DOHH2 (cell line): ENCODE measurements around the gene TM7SF3.

Experiments used
- H3F3A ChIP-seq: fragments of 200-600 bp; sonication (generic), shearing (Covaris generic); 2 replicates; pipeline ENCODE4 v1.6.0; 2016; ENCODE audit warnings: antibody characterized with exemption, mild to moderate bottlenecking; ENCODE audit not compliant: control insufficient read depth, insufficient read depth
- H3K27ac ChIP-seq: fragments of 200-600 bp; sonication (generic); 2 replicates; pipeline ENCODE4 v1.5.1; 2014; ENCODE audit warnings: low read depth, mild to moderate bottlenecking, low read length, moderate library complexity
- H3K27me3 ChIP-seq: fragments of 200-600 bp; sonication (generic); 2 replicates; pipeline ENCODE4 v1.6.1; 2014; ENCODE audit warnings: mild to moderate bottlenecking, low read length, mixed read lengths; ENCODE audit not compliant: control insufficient read depth
- H3K36me3 ChIP-seq: fragments of 200-600 bp; sonication (generic); 2 replicates; pipeline ENCODE4 v1.6.1; 2014; ENCODE audit warnings: mild to moderate bottlenecking, low read length, moderate library complexity, mixed read lengths; ENCODE audit not compliant: control insufficient read depth
- H3K4me1 ChIP-seq: fragments of 200-600 bp; sonication (generic); 2 replicates; pipeline ENCODE4 v1.6.1; 2014; ENCODE audit warnings: mild to moderate bottlenecking, low read length, mixed read lengths; ENCODE audit not compliant: control insufficient read depth
- H3K4me2 ChIP-seq: fragments of 200-600 bp; sonication (generic); 2 replicates; pipeline ENCODE4 v1.6.0; 2014; ENCODE audit warnings: mild to moderate bottlenecking, low read length, moderate library complexity
- H3K4me3 ChIP-seq: fragments of 200-600 bp; sonication (generic); 2 replicates; pipeline ENCODE4 v1.5.1; 2014; ENCODE audit warnings: mild to moderate bottlenecking, low read length, mixed read lengths
- H3K79me2 ChIP-seq: fragments of 200-600 bp; sonication (generic); 2 replicates; pipeline ENCODE4 v1.6.1; 2014; ENCODE audit warnings: mild to moderate bottlenecking, low read length, mixed read lengths; ENCODE audit not compliant: control insufficient read depth
- H3K9me2 ChIP-seq: fragments of 200-600 bp; sonication (generic); replicated peaks from 2 replicates; pipeline ENCODE4 v1.6.1; 2014; ENCODE audit warnings: mild to moderate bottlenecking, low read length, mixed read lengths; ENCODE audit not compliant: control insufficient read depth
- H3K9me3 ChIP-seq: fragments of 200-600 bp; sonication (generic); 2 replicates; pipeline ENCODE4 v1.6.1; 2014; ENCODE audit warnings: antibody characterized with exemption, low read length, mixed read lengths; ENCODE audit not compliant: control insufficient read depth, insufficient read depth
- H4K20me1 ChIP-seq: fragments of 200-600 bp; sonication (generic); 2 replicates; pipeline ENCODE4 v1.6.0; 2014; ENCODE audit warnings: low read depth, mild to moderate bottlenecking, antibody characterized with exemption, low read length, moderate library complexity; ENCODE audit not compliant: control insufficient read depth, insufficient read depth
- EZH2phosphoT487 ChIP-seq: fragments of 200-600 bp; sonication (generic); IDR thresholded peaks from 2 replicates; pipeline ENCODE4 v1.6.1; 2017; ENCODE audit warnings: borderline replicate concordance, mild to moderate bottlenecking, antibody characterized with exemption, low read length, moderate library complexity, mixed read lengths
- TF ChIP-seq, protein P1 (sequence below): fragments of 200-600 bp; sonication (generic); IDR thresholded peaks from one replicate; pipeline ENCODE4 v1.5.1; 2014; ENCODE audit warnings: antibody characterized with exemption, mild to moderate bottlenecking, low read depth, low read length; ENCODE audit not compliant: poor library complexity, severe bottlenecking

The TM7SF3 gene

DNA sequence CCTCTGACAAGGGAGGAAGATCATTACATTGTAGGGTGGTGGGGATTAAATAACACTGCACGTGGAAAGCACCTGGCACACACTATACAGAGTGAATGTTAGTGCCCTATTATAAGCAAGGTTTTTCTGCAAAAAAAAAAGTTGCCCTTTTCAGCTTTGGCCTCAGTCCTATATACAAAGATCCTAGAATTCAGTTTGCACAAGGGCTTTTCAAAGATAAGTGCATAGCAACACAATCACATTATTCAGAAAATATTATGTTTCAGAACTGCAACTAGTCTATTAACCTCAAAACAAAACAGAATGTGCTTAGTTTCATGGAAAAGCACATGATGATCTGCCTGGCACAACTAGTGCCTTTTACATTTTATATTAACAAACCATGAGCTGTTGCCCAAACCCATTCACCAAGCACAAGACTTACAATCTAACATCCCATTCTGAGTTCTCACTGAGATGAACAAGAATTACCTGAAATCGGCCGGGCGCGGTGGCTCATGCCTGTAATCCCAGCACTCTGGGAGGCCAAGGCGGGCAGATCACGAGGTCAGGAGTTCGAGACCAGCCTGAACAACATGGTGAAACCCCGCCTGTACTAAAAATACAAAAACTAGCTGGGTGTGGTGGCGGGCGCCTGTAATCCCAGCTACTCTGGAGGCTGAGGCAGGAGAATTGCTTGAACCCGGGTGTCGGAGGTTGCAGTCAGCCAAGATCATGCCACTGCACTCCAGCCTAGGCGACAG, 1.8 kb downstream of the TM7SF3 start:
- no peaks in the 10 kb centered on the region for H3K27me3 ChIP-seq
- peaks cover 61% of the 10 kb centered on the region for H3K4me1 ChIP-seq
- H3K9me3 ChIP-seq: no peaks in the 10 kb centered on the region
- peak overlapping the region; percentile 78; the same call in 1 of the 2 replicates for H3K4me3 ChIP-seq
- H3K4me2 ChIP-seq: peak overlapping the region; percentile 88
- no peak for TF ChIP-seq EZH2phosphoT487
- TF ChIP-seq, protein P1, sequence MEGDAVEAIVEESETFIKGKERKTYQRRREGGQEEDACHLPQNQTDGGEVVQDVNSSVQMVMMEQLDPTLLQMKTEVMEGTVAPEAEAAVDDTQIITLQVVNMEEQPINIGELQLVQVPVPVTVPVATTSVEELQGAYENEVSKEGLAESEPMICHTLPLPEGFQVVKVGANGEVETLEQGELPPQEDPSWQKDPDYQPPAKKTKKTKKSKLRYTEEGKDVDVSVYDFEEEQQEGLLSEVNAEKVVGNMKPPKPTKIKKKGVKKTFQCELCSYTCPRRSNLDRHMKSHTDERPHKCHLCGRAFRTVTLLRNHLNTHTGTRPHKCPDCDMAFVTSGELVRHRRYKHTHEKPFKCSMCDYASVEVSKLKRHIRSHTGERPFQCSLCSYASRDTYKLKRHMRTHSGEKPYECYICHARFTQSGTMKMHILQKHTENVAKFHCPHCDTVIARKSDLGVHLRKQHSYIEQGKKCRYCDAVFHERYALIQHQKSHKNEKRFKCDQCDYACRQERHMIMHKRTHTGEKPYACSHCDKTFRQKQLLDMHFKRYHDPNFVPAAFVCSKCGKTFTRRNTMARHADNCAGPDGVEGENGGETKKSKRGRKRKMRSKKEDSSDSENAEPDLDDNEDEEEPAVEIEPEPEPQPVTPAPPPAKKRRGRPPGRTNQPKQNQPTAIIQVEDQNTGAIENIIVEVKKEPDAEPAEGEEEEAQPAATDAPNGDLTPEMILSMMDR: no peak
- peaks cover 3% of the 10 kb centered on the region; the same call in 1 of the 2 replicates for H3F3A ChIP-seq
- no peaks in the 10 kb centered on the region for H3K9me2 ChIP-seq
- H4K20me1 ChIP-seq: no peaks in the 10 kb centered on the region
- no peaks in the 10 kb centered on the region for H3K36me3 ChIP-seq
- H3K79me2 ChIP-seq: peaks cover 40% of the 10 kb centered on the region
- no peak overlapping the region for H3K27ac ChIP-seq

DNA sequence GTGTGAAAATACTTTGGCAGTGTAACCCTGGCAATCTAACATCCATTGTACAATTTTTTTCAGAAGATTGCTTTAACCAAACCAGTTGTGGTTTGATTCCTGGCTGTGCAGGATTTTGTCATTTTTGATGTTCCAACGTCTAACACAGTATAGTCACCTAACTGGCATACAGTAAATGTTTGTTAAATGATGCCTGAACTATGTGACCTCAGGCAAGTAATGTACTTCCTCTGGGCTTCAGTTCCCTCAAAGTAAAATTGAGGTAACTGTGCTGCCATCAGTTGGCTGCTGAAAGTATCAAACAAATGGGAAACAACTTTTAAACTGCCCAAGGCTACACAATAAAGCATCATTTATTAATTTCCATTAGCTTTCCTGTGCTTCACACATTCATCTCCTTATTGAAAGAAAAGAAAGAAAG, 4.3 kb downstream of the TM7SF3 start:
- TF ChIP-seq EZH2phosphoT487: no peak
- TF ChIP-seq, protein P1: no peak
- no peaks in the 10 kb centered on the region for H4K20me1 ChIP-seq
- no peak overlapping the region for H3K27ac ChIP-seq
- no peak overlapping the region for H3K4me2 ChIP-seq
- peaks cover 45% of the 10 kb centered on the region for H3K79me2 ChIP-seq
- no peaks in the 10 kb centered on the region for H3K27me3 ChIP-seq
- H3K9me2 ChIP-seq: no peaks in the 10 kb centered on the region
- peaks cover 58% of the 10 kb centered on the region for H3K4me1 ChIP-seq
- H3K9me3 ChIP-seq: no peaks in the 10 kb centered on the region
- H3K36me3 ChIP-seq: no peaks in the 10 kb centered on the region
- peaks cover 3% of the 10 kb centered on the region; the same call in 1 of the 2 replicates for H3F3A ChIP-seq
- no peak overlapping the region for H3K4me3 ChIP-seq

DNA sequence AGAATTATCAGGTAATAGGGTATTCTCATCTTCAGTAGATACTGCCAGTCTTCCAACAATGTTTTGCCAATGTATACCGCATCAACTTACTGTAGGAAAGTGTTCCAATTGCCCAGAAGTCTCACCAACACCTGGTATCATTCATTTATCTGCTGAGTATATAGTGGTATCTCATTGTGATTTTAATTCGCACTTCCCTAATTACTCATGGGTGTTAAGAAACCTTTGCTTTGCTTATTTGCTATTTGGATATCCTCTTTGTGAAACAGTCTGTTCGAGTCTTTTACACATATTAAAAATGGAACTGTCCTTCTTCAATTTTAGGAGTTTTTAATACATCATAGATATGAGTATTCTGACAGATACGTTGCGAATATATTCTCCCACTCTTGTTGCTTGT, 6.1 kb downstream of the TM7SF3 start:
- peaks cover 41% of the 10 kb centered on the region for H3K79me2 ChIP-seq
- peaks cover 58% of the 10 kb centered on the region for H3K4me1 ChIP-seq

More for the DNA sequence above, 6.1 kb downstream of the TM7SF3 start:
- H3K27me3 ChIP-seq: no peaks in the 10 kb centered on the region
- peak overlapping the region; percentile 31 for H3K4me2 ChIP-seq
- H3K27ac ChIP-seq: peak overlapping the region; percentile 10
- H3K4me3 ChIP-seq: peak overlapping the region; percentile 9
- H3K9me3 ChIP-seq: no peaks in the 10 kb centered on the region
- no peaks in the 10 kb centered on the region for H3K9me2 ChIP-seq
- no peaks in the 10 kb centered on the region for H4K20me1 ChIP-seq
- TF ChIP-seq EZH2phosphoT487: no peak
- TF ChIP-seq, protein P1: no peak
- H3K36me3 ChIP-seq: no peaks in the 10 kb centered on the region
- peaks cover 3% of the 10 kb centered on the region; the same call in 1 of the 2 replicates for H3F3A ChIP-seq
